ENCODE results near the gene FRS2.
"Not testable (repeated sequence)": the region's sequence is repeated elsewhere in the genome, so short reads cannot be mapped to it uniquely, and the experiment has no call there.

Gene FRS2

GRCh38 chr12:69470189-69471075, at the start of gene FRS2:
Gene FRS2 (plus strand): TSS chr12:69470388. CDS start chr12:69569031, 98,643 bp downstream.
- DNase-seq (ENCODE audit: low read depth) = peak; percentile 83

- DNase-seq (ENCODE audit: low read depth) = no peak
Observed at GRCh38 chr12:69421548-69421947, 48.6 kb upstream of the FRS2 start.

- no peak for DNase-seq (ENCODE audit: low read depth)
Observed at GRCh38 chr12:69423037-69423905, 46.9 kb upstream of the FRS2 start.

DNA sequence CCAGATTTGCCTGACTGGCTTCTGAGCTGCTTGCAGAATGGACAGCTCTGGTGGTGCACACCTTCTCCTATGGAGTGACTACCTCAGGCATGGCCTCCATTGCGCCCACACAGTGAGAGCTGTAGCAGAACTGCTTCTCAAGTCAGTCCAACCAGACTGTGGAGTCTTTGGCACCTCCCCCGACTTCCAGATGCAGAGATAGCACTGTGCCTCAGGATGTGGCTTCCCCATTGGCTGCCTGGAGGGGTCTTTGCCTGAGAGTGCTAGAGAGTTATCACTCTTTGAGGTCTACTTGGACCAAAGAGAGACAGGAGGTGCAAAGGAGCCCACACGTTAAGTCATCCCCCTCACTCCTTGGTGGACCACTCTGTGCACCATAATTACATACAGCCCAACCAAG, 44.8 kb upstream of the FRS2 start:
- DNase-seq (ENCODE audit: low read depth) = no peak

- no peak for DNase-seq (ENCODE audit: low read depth)
Observed at GRCh38 chr12:69428351-69429073, 41.7 kb upstream of the FRS2 start.

DNA sequence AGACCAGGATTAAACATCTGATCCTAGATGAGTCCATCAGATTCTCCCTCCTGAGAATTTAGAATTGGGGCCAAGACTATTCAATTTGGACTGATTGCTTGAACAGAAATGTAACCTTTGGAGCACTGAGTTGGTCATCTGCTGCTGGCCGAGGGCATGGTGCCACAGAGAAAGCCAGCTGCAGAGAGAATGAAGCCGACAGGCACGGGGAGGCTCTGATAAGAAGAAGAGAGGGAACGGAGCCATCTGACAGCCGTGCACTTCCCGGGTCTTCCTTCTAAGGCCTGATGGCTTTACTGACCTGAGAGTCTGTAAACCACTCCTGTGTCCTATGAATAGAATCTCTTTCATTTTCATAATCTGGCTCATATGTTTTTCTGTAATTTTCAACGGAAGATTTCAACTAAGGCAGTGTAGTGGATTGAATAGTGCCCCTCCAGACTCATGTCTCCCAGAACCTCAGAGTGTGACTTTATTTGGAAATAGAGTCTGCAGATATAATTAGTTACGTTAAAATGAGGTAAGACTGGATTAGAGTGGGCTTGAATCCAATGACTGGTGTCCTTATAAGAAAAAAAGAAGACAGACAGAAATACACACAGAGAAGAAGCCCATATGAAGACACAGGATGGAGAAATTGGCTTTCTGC, 39.1 kb upstream of the FRS2 start:
- no peak for DNase-seq (ENCODE audit: low read depth)

DNA sequence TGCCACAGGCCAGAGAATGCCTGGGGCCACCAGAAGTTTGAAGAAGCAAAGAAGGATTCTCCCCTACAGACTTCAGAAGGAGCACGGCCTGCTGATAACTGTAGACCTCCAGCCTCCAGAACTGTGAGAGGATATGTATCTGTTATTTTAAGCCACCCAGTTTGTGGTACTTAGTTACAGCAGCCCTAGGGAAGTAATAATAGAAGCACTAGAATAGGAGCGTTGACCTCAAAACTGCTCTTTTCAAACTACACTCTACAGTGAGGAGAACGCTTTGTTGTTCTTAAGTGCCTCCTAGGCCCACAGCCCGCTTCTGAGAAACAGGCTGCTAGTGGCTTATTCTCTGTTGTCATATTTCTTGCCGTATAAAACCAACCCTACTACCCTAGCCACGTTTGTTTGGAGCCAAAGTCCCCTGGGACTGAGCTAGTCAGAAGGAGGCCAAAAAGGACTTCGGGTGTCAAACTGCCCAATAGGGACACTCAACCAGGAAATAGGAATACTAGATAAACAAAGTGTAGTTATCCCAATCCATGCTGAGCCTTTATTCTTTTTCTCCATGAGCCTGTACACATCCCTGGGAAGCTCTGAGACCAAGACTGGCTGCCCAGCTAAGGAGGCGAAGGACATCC, 38.5 kb upstream of the FRS2 start:
- DNase-seq (ENCODE audit: low read depth) = no peak

GRCh38 chr12:69433653-69434052, 36.5 kb upstream of the FRS2 start:
- no peak for DNase-seq (ENCODE audit: low read depth)

DNA sequence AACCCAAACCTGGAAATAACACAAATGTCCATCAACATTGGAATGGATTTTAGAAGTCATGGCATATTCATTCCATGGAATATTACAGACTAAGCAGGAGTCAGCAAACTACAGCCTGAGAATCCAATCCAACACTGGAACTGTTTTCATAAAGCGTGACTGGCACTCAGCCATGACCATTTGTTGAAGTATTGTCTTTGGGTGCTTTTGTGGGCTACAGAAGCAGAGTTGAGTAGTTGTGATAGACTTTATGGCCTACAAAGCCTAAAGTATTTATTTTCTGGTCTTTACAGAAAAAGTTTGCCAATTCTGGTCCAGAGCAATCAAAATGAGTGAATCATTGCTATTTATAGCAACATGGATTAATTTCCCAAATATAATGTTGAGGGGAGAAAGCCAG, 34.5 kb upstream of the FRS2 start:
- DNase-seq (ENCODE audit: low read depth) = no peak

DNA sequence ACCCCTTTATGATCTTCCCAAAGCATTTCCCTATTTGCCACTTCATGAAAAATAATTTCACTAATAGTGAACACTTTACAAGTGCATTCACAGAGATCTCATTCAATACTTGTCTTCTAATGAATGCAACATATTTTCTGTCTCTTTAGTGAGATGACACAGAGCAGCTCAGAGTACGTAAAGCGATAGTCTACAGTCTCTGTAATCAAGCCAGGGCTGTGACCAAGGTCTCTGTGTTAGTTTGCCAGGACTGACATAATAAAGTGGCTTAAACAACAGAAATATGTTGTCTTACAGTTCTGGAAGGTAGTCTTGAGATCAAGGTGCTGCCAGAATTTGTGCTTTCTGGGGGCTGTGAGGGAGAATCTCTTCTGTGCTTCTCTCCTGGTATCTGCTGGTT, 33.1 kb upstream of the FRS2 start:
- no peak for DNase-seq (ENCODE audit: low read depth)

DNA sequence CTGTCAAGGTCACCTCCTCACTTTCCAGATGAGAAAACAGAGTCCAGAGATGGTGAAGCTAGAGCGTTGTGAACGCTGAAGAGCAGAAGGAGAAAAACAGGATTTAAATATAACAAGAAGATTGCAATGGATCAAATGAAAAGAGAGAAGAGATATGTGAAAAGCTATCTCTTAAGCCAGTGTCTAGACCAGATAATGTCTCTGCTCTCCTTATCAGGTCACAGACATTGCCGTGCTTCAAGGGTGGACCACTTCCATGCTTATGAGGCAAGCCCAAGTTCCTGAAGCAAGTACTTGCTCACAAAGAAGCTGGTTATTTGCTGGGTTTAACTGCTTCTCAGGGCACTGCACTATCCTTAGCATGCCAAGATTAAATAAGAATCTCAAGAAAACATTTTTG, 31.6 kb upstream of the FRS2 start:
- DNase-seq (ENCODE audit: low read depth) = no peak

DNA sequence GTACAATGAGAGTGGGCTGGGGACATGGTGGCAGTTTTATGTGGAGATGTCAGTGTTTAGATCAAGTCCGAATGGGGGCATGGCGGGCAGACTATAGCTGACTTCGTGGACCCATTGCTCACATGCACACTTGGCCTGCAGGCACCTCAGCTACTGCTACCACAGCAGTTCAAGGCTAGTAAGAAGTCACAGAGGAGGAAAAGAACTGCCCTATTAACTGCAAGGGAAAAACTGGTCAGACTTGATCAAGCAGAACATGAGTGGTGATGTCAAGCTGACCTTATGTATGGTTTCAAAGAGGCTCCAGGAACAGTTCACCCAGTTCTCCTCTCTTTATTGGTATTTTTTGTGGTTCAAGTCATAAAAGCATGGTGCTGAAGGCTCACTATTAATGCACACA, 30.2 kb upstream of the FRS2 start:
- DNase-seq (ENCODE audit: low read depth) = no peak

DNA sequence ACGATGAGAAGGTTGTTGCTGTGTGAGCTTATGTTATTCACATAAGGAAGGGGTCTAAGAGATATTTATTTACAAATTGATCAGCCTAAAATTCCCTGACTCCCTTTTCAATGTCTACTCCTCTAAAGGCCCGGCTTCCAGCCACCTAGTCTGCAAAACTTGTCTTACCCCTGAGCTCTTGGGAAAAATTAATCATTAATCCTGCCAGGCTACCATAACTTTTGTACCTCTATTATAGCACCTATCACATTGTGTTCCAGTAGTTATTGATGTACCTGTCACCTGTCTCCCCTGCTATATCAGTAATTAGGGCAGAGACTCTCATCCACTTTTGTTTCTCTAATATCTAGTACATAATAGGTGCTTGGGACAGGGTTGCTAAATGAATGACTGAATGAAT, 29.3 kb upstream of the FRS2 start:
- DNase-seq (ENCODE audit: low read depth) = no peak

GRCh38 chr12:69442894-69443293, 27.3 kb upstream of the FRS2 start:
- no peak for DNase-seq (ENCODE audit: low read depth)

- DNase-seq (ENCODE audit: low read depth) = no peak
Observed at GRCh38 chr12:69443916-69444315, 26.3 kb upstream of the FRS2 start.

GRCh38 chr12:69447892-69448291, 22.3 kb upstream of the FRS2 start:
- no peak for DNase-seq (ENCODE audit: low read depth)

- DNase-seq (ENCODE audit: low read depth) = not testable (repeated sequence)
Observed at GRCh38 chr12:69452598-69453132, 17.5 kb upstream of the FRS2 start.

DNA sequence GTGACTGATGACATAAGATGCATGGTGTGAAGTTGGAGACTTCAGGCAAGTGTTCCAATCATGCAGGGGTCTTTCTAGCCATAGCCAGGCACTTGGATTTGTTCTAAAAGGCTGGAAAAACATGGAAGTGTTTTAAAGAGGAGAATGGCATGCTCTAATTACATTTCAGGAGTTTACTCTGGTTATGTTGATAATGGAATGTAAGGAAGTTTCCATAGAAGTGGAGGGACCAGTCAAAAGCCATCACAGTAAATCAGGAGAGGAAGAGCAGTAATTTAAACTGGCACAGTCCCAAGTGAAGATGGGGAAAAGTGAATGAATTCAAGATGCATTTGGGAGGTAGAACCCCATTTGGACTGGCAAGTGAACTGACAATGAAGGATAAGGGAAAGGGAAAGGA, 13.9 kb upstream of the FRS2 start:
- no peak for DNase-seq (ENCODE audit: low read depth)

GRCh38 chr12:69457433-69457832, 12.8 kb upstream of the FRS2 start:
- no peak for DNase-seq (ENCODE audit: low read depth)

DNA sequence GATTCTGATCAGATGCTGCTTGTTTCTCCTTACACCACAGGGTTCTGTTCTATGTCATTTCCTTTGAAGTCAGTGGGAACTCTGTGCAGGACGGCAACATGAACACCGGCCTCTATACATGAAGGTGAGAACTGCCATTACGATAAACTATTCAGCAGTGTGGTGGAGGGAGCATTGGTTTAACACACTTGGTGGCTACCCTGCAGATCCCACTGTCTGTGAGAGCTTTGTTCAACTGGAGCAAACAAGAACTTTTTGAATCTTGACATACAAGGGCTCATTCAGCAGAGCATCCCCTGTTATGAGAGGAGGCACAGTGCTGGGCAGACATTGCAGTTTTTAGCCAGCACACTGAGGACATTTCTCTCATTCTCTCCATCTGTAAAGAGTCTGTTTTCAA, 10.7 kb upstream of the FRS2 start:
- no peak for DNase-seq (ENCODE audit: low read depth)

DNA sequence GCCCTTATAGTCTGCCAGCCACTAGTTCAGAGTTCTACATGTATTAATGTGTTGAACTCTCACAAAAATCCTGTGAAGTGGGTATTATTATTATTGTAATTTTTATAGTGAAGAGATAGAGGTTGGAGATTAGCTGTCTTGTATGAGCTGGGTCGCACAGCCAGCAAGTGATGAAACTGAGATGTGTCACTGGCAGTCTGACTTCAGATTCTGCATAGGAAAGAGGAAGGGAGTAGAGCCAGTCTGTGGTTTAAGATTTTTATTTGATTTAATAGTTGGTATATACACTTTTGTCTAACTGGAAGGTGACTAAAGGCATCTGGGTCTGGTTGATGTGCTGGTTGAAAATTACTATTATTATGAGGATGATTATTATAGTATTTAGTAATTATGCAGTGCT, 5.8 kb upstream of the FRS2 start:
- no peak for DNase-seq (ENCODE audit: low read depth)

Measured in stimulated activated CD8-positive, alpha-beta memory T cell treated with anti-CD3 and anti-CD28 coated beads, Interleukin-4, amount 100 ng/mL, for 24 hours (primary cell).